DOHH2 (cell line): ENCODE data around the gene FBXO31.

ENCODE experiments used
- H3F3A ChIP-seq: fragments of 200-600 bp; sonication (generic), shearing (Covaris generic); 2 replicates; pipeline ENCODE4 v1.6.0; 2016; ENCODE audit warnings: antibody characterized with exemption, mild to moderate bottlenecking; ENCODE audit not compliant: control insufficient read depth, insufficient read depth
- H3K27ac ChIP-seq: fragments of 200-600 bp; sonication (generic); 2 replicates; pipeline ENCODE4 v1.5.1; 2014; ENCODE audit warnings: low read depth, mild to moderate bottlenecking, low read length, moderate library complexity
- H3K27me3 ChIP-seq: fragments of 200-600 bp; sonication (generic); 2 replicates; pipeline ENCODE4 v1.6.1; 2014; ENCODE audit warnings: mild to moderate bottlenecking, low read length, mixed read lengths; ENCODE audit not compliant: control insufficient read depth
- H3K36me3 ChIP-seq: fragments of 200-600 bp; sonication (generic); 2 replicates; pipeline ENCODE4 v1.6.1; 2014; ENCODE audit warnings: mild to moderate bottlenecking, low read length, moderate library complexity, mixed read lengths; ENCODE audit not compliant: control insufficient read depth
- H3K4me1 ChIP-seq: fragments of 200-600 bp; sonication (generic); 2 replicates; pipeline ENCODE4 v1.6.1; 2014; ENCODE audit warnings: mild to moderate bottlenecking, low read length, mixed read lengths; ENCODE audit not compliant: control insufficient read depth
- H3K4me2 ChIP-seq: fragments of 200-600 bp; sonication (generic); 2 replicates; pipeline ENCODE4 v1.6.0; 2014; ENCODE audit warnings: mild to moderate bottlenecking, low read length, moderate library complexity
- H3K4me3 ChIP-seq: fragments of 200-600 bp; sonication (generic); 2 replicates; pipeline ENCODE4 v1.5.1; 2014; ENCODE audit warnings: mild to moderate bottlenecking, low read length, mixed read lengths
- H3K79me2 ChIP-seq: fragments of 200-600 bp; sonication (generic); 2 replicates; pipeline ENCODE4 v1.6.1; 2014; ENCODE audit warnings: mild to moderate bottlenecking, low read length, mixed read lengths; ENCODE audit not compliant: control insufficient read depth
- H3K9me2 ChIP-seq: fragments of 200-600 bp; sonication (generic); replicated peaks from 2 replicates; pipeline ENCODE4 v1.6.1; 2014; ENCODE audit warnings: mild to moderate bottlenecking, low read length, mixed read lengths; ENCODE audit not compliant: control insufficient read depth
- H3K9me3 ChIP-seq: fragments of 200-600 bp; sonication (generic); 2 replicates; pipeline ENCODE4 v1.6.1; 2014; ENCODE audit warnings: antibody characterized with exemption, low read length, mixed read lengths; ENCODE audit not compliant: control insufficient read depth, insufficient read depth
- H4K20me1 ChIP-seq: fragments of 200-600 bp; sonication (generic); 2 replicates; pipeline ENCODE4 v1.6.0; 2014; ENCODE audit warnings: low read depth, mild to moderate bottlenecking, antibody characterized with exemption, low read length, moderate library complexity; ENCODE audit not compliant: control insufficient read depth, insufficient read depth
- EZH2phosphoT487 ChIP-seq: fragments of 200-600 bp; sonication (generic); IDR thresholded peaks from 2 replicates; pipeline ENCODE4 v1.6.1; 2017; ENCODE audit warnings: borderline replicate concordance, mild to moderate bottlenecking, antibody characterized with exemption, low read length, moderate library complexity, mixed read lengths
- TF ChIP-seq, protein P1 (sequence below): fragments of 200-600 bp; sonication (generic); IDR thresholded peaks from one replicate; pipeline ENCODE4 v1.5.1; 2014; ENCODE audit warnings: antibody characterized with exemption, mild to moderate bottlenecking, low read depth, low read length; ENCODE audit not compliant: poor library complexity, severe bottlenecking

FBXO31 gene

DNA sequence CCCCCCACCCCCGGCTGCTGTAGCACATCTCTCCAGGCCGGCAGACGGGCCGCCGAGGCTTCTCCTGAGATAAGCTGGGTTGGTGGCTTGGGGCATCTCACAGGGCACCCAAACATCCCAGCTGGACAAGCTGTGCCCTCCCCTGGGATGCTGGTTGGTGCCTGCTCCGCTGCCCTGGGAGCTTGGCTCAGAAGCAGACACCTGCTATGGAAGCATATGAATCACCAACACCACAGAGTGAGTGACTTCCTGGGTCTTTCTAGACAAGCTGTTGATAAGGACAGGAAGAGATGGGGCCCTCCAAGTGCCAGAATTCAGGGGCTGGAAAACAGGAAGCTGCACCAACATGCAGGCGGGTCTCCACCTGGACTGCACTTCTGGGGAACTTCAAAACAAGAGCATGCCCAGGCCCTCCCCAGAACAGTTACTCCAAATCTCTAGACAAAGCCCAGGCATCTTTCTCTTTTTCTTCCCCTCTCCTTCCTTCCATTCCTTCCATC lies 80.1 kb downstream of the FBXO31 start:
- no peak overlapping the region for H3K27ac ChIP-seq
- H3K9me2 ChIP-seq: no peaks in the 10 kb centered on the region
- no peaks in the 10 kb centered on the region for H3F3A ChIP-seq
- TF ChIP-seq EZH2phosphoT487: no peak
- TF ChIP-seq, protein P1, sequence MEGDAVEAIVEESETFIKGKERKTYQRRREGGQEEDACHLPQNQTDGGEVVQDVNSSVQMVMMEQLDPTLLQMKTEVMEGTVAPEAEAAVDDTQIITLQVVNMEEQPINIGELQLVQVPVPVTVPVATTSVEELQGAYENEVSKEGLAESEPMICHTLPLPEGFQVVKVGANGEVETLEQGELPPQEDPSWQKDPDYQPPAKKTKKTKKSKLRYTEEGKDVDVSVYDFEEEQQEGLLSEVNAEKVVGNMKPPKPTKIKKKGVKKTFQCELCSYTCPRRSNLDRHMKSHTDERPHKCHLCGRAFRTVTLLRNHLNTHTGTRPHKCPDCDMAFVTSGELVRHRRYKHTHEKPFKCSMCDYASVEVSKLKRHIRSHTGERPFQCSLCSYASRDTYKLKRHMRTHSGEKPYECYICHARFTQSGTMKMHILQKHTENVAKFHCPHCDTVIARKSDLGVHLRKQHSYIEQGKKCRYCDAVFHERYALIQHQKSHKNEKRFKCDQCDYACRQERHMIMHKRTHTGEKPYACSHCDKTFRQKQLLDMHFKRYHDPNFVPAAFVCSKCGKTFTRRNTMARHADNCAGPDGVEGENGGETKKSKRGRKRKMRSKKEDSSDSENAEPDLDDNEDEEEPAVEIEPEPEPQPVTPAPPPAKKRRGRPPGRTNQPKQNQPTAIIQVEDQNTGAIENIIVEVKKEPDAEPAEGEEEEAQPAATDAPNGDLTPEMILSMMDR: no peak
- H3K27me3 ChIP-seq: no peaks in the 10 kb centered on the region
- H3K4me3 ChIP-seq: no peak overlapping the region
- no peaks in the 10 kb centered on the region for H3K9me3 ChIP-seq
- H3K4me1 ChIP-seq: 0 out of 2 replicates have a peak, but pooled peaks cover 3% of the 10 kb centered on the region
- H3K4me2 ChIP-seq: no peak overlapping the region
- no peaks in the 10 kb centered on the region for H3K79me2 ChIP-seq
- no peaks in the 10 kb centered on the region; the same call in 1 of the 2 replicates for H3K36me3 ChIP-seq
- no peaks in the 10 kb centered on the region for H4K20me1 ChIP-seq

DNA sequence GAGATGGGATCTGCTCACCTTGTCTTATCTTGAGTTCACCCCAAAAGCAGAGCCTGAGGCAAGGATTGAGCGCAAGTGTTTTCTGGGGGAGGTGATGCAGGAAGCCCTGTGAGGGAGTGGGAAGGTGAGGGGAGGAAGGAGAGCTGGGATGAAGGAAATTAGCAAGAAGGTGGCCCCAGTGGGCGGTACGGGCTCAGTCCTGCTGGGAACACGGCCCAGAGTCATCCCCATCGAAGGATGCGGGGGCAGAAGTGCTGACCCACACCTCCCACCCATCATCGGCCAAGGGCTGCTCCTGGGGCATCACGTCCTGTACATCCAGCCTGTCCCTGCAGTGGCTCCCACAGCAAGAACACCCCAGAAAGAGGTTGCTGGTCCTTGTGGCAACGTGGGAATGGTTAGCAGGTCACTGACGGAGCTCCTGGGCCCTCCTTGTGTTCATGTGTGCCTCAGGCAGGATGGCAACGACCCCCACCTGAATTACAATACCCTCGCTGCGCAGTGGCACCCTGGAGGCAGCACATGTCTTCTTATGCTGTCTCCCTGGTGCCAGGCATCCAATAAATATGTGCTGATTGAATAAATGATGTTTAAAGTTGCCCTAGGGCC lies 84.6 kb downstream of the FBXO31 start:
- Histone ChIP-seq H3K79me2 (no peaks in the 10 kb centered on the region), H3K4me1 (peaks cover 29% of the 10 kb centered on the region), H3K9me3 (no peaks in the 10 kb centered on the region), H3K4me3 (no peak overlapping the region), H4K20me1 (no peaks in the 10 kb centered on the region), H3K4me2 (no peak overlapping the region), H3K27me3 (no peaks in the 10 kb centered on the region), H3K36me3 (no peaks in the 10 kb centered on the region; the same call in 1 of the 2 replicates), H3K9me2 (no peaks in the 10 kb centered on the region), H3K27ac (no peak overlapping the region), H3F3A (no peaks in the 10 kb centered on the region)
- TF ChIP-seq, protein P1: no peak
- TF ChIP-seq EZH2phosphoT487: no peak

DNA sequence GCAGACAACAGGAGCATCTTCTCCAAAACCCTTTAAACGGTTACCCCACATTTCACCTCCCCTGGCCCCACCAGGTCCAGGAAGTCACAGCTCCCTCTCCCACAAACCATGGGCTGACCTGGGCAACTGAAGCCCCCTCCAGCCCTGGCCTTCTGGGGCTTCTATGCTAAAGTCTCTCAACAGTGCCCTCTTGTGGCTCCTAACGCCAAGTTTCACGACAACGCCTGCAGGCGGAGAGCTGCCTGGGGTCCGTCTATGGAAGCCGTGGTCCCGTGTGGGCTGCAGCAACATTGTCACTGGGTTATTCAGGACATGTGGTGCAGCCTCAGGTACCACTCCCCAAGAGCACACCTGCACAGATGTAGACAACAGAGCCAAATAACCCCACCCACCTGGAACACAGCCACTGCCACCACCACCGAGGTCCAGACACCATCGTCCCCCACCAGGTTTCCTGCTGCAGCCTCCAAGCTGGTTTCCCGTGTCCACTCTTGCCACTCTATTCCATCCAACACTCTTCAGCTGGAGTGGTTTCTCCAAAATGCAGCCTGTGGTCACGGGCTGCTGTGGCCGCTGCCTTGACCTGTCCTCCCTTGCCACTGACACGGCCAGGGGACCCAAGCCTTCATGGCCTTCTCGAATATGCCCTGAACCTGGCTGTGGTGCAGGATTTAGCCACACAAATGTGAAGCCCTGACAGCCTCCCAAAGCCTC lies 85.5 kb downstream of the FBXO31 start:
- peaks cover 26% of the 10 kb centered on the region for H3K4me1 ChIP-seq
- H3K4me2 ChIP-seq: no peak overlapping the region
- TF ChIP-seq, protein P1: peak; percentile 81
- no peak for TF ChIP-seq EZH2phosphoT487
- H3K4me3 ChIP-seq: no peak overlapping the region
- H3K9me2 ChIP-seq: no peaks in the 10 kb centered on the region
- H3F3A ChIP-seq: no peaks in the 10 kb centered on the region
- no peak overlapping the region for H3K27ac ChIP-seq
- H3K27me3 ChIP-seq: no peaks in the 10 kb centered on the region
- H3K9me3 ChIP-seq: no peaks in the 10 kb centered on the region
- H3K79me2 ChIP-seq: no peaks in the 10 kb centered on the region
- H4K20me1 ChIP-seq: no peaks in the 10 kb centered on the region
- no peaks in the 10 kb centered on the region; the same call in 1 of the 2 replicates for H3K36me3 ChIP-seq
